HepG2 (cell line): ENCODE results near the gene ADAM22.

Source experiments
- CEBPB ChIP-seq: IDR thresholded peaks from 2 replicates; pipeline ENCODE4 v1.6.1; 2011; ENCODE audit warnings: low read depth, low read length, improper control_type of control experiment, borderline replicate concordance
- ZNF331 ChIP-seq: sonication (generic); formaldehyde crosslinking; IDR thresholded peaks from 2 replicates; pipeline ENCODE4 v1.4.0; 2020; ENCODE audit warnings: missing genetic modification reagents
- ZNF780A ChIP-seq: sonication (generic); formaldehyde crosslinking; IDR thresholded peaks from 2 replicates; pipeline ENCODE4 v1.8.0; 2022; ENCODE audit warnings: mild to moderate bottlenecking, missing genetic modification reagents, moderate library complexity
- ZNF891 ChIP-seq: sonication (generic); formaldehyde crosslinking; IDR thresholded peaks from 2 replicates; pipeline ENCODE4 v1.5.0; 2020; ENCODE audit warnings: mild to moderate bottlenecking, missing genetic modification reagents

- TF ChIP-seq CEBPB, result no peak
- TF ChIP-seq ZNF780A (CRISPR knock-in tag), result no peak
- no peak for TF ChIP-seq ZNF891 (CRISPR knock-in tag)
- TF ChIP-seq ZNF331 (CRISPR knock-in tag), result no peak
Observed at GRCh38 chr7:87941138-87941537, 7.1 kb downstream of the ADAM22 start.
